ENCODE results near the gene OLA1.

GRCh38 chr2:174292908-174293307 lies 44.6 kb upstream of the OLA1 start:
- TF ChIP-seq, protein P1, sequence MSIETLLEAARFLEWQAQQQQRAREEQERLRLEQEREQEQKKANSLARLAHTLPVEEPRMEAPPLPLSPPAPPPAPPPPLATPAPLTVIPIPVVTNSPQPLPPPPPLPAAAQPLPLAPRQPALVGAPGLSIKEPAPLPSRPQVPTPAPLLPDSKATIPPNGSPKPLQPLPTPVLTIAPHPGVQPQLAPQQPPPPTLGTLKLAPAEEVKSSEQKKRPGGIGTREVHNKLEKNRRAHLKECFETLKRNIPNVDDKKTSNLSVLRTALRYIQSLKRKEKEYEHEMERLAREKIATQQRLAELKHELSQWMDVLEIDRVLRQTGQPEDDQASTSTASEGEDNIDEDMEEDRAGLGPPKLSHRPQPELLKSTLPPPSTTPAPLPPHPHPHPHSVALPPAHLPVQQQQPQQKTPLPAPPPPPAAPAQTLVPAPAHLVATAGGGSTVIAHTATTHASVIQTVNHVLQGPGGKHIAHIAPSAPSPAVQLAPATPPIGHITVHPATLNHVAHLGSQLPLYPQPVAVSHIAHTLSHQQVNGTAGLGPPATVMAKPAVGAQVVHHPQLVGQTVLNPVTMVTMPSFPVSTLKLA (conservative IDR thresholded peaks at IDR 0.05): no peak
- TF ChIP-seq ZBTB7A (IDR thresholded peaks at IDR 0.05; ENCODE audit: borderline replicate concordance, control insufficient read depth, low read depth, low read length) (no peak), ZHX1 (conservative IDR thresholded peaks at IDR 0.05; ENCODE audit: low read length) (no peak), HLTF (IDR thresholded peaks at IDR 0.05) (no peak), SAP30 (IDR thresholded peaks at IDR 0.05; ENCODE audit: borderline replicate concordance, insufficient read depth, low read depth, low read length, poor library complexity, severe bottlenecking) (no peak), USF2 (CRISPR knock-in tag; IDR thresholded peaks at IDR 0.05) (no peak), TAF1 (IDR thresholded peaks at IDR 0.05; ENCODE audit: control insufficient read depth, extremely low read depth, insufficient read depth, low read length, severe bottlenecking) (no peak), GATAD2B (IDR thresholded peaks at IDR 0.05; ENCODE audit: borderline replicate concordance) (no peak), DACH1 (IDR thresholded peaks at IDR 0.05; ENCODE audit: partially characterized antibody) (no peak)
- TF ChIP-seq, protein P2, sequence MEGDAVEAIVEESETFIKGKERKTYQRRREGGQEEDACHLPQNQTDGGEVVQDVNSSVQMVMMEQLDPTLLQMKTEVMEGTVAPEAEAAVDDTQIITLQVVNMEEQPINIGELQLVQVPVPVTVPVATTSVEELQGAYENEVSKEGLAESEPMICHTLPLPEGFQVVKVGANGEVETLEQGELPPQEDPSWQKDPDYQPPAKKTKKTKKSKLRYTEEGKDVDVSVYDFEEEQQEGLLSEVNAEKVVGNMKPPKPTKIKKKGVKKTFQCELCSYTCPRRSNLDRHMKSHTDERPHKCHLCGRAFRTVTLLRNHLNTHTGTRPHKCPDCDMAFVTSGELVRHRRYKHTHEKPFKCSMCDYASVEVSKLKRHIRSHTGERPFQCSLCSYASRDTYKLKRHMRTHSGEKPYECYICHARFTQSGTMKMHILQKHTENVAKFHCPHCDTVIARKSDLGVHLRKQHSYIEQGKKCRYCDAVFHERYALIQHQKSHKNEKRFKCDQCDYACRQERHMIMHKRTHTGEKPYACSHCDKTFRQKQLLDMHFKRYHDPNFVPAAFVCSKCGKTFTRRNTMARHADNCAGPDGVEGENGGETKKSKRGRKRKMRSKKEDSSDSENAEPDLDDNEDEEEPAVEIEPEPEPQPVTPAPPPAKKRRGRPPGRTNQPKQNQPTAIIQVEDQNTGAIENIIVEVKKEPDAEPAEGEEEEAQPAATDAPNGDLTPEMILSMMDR (IDR thresholded peaks at IDR 0.05 in 2 of 3, conservative IDR thresholded peaks at IDR 0.05 in 1 of 3; ENCODE audit: insufficient read depth in 2 of 3, low read depth in 1 of 3, low read length in 3 of 3): no peak

All from K562 (cell line).